GM19240 (cell line): ENCODE measurements around the gene SPDL1.

ENCODE experiments used
- DNase-seq: peaks from one replicate; pipeline ENCODE4 v3.0.0; 2011; ENCODE audit warnings: low spot score; ENCODE audit not compliant: insufficient read length

SPDL1 gene

GRCh38 chr5:169629847-169630548, 46.4 kb downstream of the SPDL1 start:
- no peak for DNase-seq

GRCh38 chr5:169631360-169631759, 47.8 kb downstream of the SPDL1 start:
- DNase-seq = no peak

- DNase-seq = no peak
Observed at GRCh38 chr5:169632946-169633345, 49.4 kb downstream of the SPDL1 start.

GRCh38 chr5:169634606-169635005, 51.0 kb downstream of the SPDL1 start:
- no peak for DNase-seq

GRCh38 chr5:169635936-169636335, 52.4 kb downstream of the SPDL1 start:
- DNase-seq = no peak

- DNase-seq = no peak
Observed at GRCh38 chr5:169636477-169637084, 53.0 kb downstream of the SPDL1 start.

GRCh38 chr5:169637085-169637548, 53.5 kb downstream of the SPDL1 start, which contains the start of gene DOCK2:
TSS of gene DOCK2 (plus strand) at chr5:169637275. CDS start at chr5:169637327, 52 bp downstream.
- DNase-seq = peak; percentile 52

GRCh38 chr5:169637549-169638121, 54.1 kb downstream of the SPDL1 start:
- DNase-seq = peak; percentile 50

- DNase-seq = no peak
Observed at GRCh38 chr5:169641253-169641652, 57.7 kb downstream of the SPDL1 start.

- DNase-seq = no peak
Observed at GRCh38 chr5:169646856-169647255, 63.3 kb downstream of the SPDL1 start.

- no peak for DNase-seq
Observed at GRCh38 chr5:169647566-169647965, 64.0 kb downstream of the SPDL1 start.

- no peak for DNase-seq
Observed at GRCh38 chr5:169648725-169649310, 65.2 kb downstream of the SPDL1 start.

- no peak for DNase-seq
Observed at GRCh38 chr5:169649486-169649885, 65.9 kb downstream of the SPDL1 start.

GRCh38 chr5:169650701-169651331, 67.2 kb downstream of the SPDL1 start:
- DNase-seq = no peak

GRCh38 chr5:169651526-169651925, 68.0 kb downstream of the SPDL1 start:
- no peak for DNase-seq

GRCh38 chr5:169652057-169652456, 68.5 kb downstream of the SPDL1 start:
- no peak for DNase-seq

- DNase-seq = no peak
Observed at GRCh38 chr5:169653091-169653490, 69.5 kb downstream of the SPDL1 start.
